ENCODE measurements around the gene DUSP22. TPM values are rescaled to one million over a fixed set of nuclear protein-coding genes. Genes with fewer than 3 reads are reported as not detected.

DUSP22 gene
- total RNA-seq, 1 experiment from 2014 or later, result 25.0 TPM

GRCh38 chr6:309947-310346 is 17.7 kb downstream of the DUSP22 start:
- WGBS (ENCODE audit: extremely low coverage, insufficient read length, low lambda C conversion rate), result no CpG with 5 or more reads among the region's 12 CpGs
- H3K27ac Mint-ChIP-seq, result no peak overlapping the region

More at GRCh38 chr6:309947-310346, 17.7 kb downstream of the DUSP22 start:
- H3K36me3 Mint-ChIP-seq (ENCODE audit: insufficient read depth in 1 of 3, low read depth in 3 of 3), result peaks cover 4 to 27% (median 5%) of the 10 kb centered on the region in 3 experiments; a peak in 5 of 7 replicates
- no peak overlapping the region for H3K56ac ChIP-seq (ENCODE audit: insufficient read length, low read depth, low read length)
- no peak overlapping the region for H2BK15ac ChIP-seq (ENCODE audit: low read depth, low read length)
- no peaks in the 10 kb centered on the region for H3K27me3 Mint-ChIP-seq (ENCODE audit: low read depth)
- no peak overlapping the region for H2AFZ ChIP-seq (ENCODE audit: low read length)
- no peak overlapping the region for H3K23ac ChIP-seq (ENCODE audit: insufficient read length, low read depth, low read length)
- no peak overlapping the region for H3K4ac ChIP-seq (ENCODE audit: low read depth, low read length)
- H3K4me1 ChIP-seq (ENCODE audit: insufficient read depth, low read length), result no peaks in the 10 kb centered on the region
- H3K18ac ChIP-seq (ENCODE audit: insufficient read length, low read depth, low read length), result no peak overlapping the region
- no peak overlapping the region; a peak in 1 of 5 replicates for H3K4me3 Mint-ChIP-seq
- no peak for DNase-seq
- H3K9me3 Mint-ChIP-seq, result peaks cover 32 to 41% of the 10 kb centered on the region in 2 experiments
- no peak overlapping the region for H4K5ac ChIP-seq (ENCODE audit: insufficient read length, low read depth, low read length)
- no peaks in the 10 kb centered on the region for H4K20me1 ChIP-seq (ENCODE audit: control insufficient read depth, insufficient read depth, insufficient read length)
- no peak overlapping the region for H3K4me2 ChIP-seq (ENCODE audit: insufficient read depth, insufficient read length, low read length)
- H3K27ac ChIP-seq (ENCODE audit: insufficient read length, low read depth, low read length), result no peak overlapping the region
- H2AK5ac ChIP-seq (ENCODE audit: insufficient read length, low read length), result no peak overlapping the region
- H3K27me3 ChIP-seq (ENCODE audit: insufficient read depth, low read length), result no peaks in the 10 kb centered on the region
- no peak for TF ChIP-seq CTCF (conservative IDR thresholded peaks at IDR 0.05)
- H2BK20ac ChIP-seq (ENCODE audit: low read depth, low read length, poor library complexity, severe bottlenecking), result no peak overlapping the region
- no peak overlapping the region for H2BK120ac ChIP-seq (ENCODE audit: low read depth, low read length, poor library complexity, severe bottlenecking)
- H3T11ph ChIP-seq (ENCODE audit: low read length), result no peak overlapping the region
- H3K79me2 ChIP-seq (ENCODE audit: insufficient read depth, low read length), result no peaks in the 10 kb centered on the region
- H4K91ac ChIP-seq (ENCODE audit: insufficient read length, low read depth, low read length), result no peak overlapping the region
- H3K9ac ChIP-seq (ENCODE audit: extremely low read depth, insufficient read length, low read length), result no peak overlapping the region
- peaks cover 65% of the 10 kb centered on the region for H3K9me3 ChIP-seq (ENCODE audit: control insufficient read depth, low read depth, low read length)
- H4K8ac ChIP-seq (replicated peaks; ENCODE audit: insufficient read length, low read depth, low read length), result no peak overlapping the region
- no peaks in the 10 kb centered on the region for H3K79me1 ChIP-seq (ENCODE audit: insufficient read depth, low read depth, low read length, poor library complexity, severe bottlenecking)
- no peak overlapping the region for H2BK12ac ChIP-seq (ENCODE audit: insufficient read length, low read depth, low read length)
- no peak overlapping the region for H3K14ac ChIP-seq (ENCODE audit: insufficient read depth, low read length)
- peaks cover 13 to 15% of the 10 kb centered on the region in 2 experiments for H3K4me1 Mint-ChIP-seq
- no peak overlapping the region for H2BK5ac ChIP-seq (ENCODE audit: insufficient read length, low read length)
- H3K23me2 ChIP-seq (ENCODE audit: insufficient read length, low read depth, low read length, poor library complexity, severe bottlenecking), result no peaks in the 10 kb centered on the region

Data from H9 (cell line).